RWPE2 (cell line): ENCODE results near the gene PLBD2.

Source experiments
- ATAC-seq: fragments of 200-7000 bp; cut with Tn5 transposase; 3 replicates; pipeline ENCODE4 v1.9.1; 2021; ENCODE audit warnings: low read depth
- DNase-seq: peaks from one replicate; pipeline ENCODE4 v3.0.0-alpha.2; 2020; ENCODE audit warnings: low spot score
- H3K27ac ChIP-seq: fragments of 450-650 bp; 2 replicates; pipeline ENCODE4 v1.5.1; 2017; ENCODE audit warnings: mild to moderate bottlenecking; ENCODE audit not compliant: poor library complexity, severe bottlenecking
- H3K27me3 ChIP-seq: fragments of 250-450 bp; sonication (Bioruptor Pico); 2 replicates; pipeline ENCODE4 v1.5.1; 2021; ENCODE audit warnings: mild to moderate bottlenecking, moderate library complexity; ENCODE audit not compliant: insufficient read depth, poor library complexity, severe bottlenecking
- H3K36me3 ChIP-seq: fragments of 250-450 bp; sonication (Bioruptor Pico); 2 replicates; pipeline ENCODE4 v1.5.1; 2020; ENCODE audit warnings: low read depth, mild to moderate bottlenecking, moderate library complexity
- H3K4me1 ChIP-seq: fragments of 250-450 bp; sonication (Bioruptor Pico); 2 replicates; pipeline ENCODE4 v1.5.1; 2021; ENCODE audit warnings: mild to moderate bottlenecking, moderate library complexity; ENCODE audit not compliant: insufficient read depth, poor library complexity, severe bottlenecking
- H3K4me3 ChIP-seq: fragments of 250-450 bp; sonication (Bioruptor Pico); 2 replicates; pipeline ENCODE4 v1.5.1; 2021; ENCODE audit warnings: mild to moderate bottlenecking, moderate library complexity; ENCODE audit not compliant: severe bottlenecking
- H3K9me3 ChIP-seq: fragments of 250-450 bp; sonication (Bioruptor Pico); 2 replicates; pipeline ENCODE4 v1.5.1; 2021; ENCODE audit warnings: mild to moderate bottlenecking, moderate library complexity; ENCODE audit not compliant: severe bottlenecking
- CTCF ChIP-seq: fragments of 450-650 bp; IDR thresholded peaks from one replicate; pipeline ENCODE4 v1.5.1; 2017; ENCODE audit warnings: mild to moderate bottlenecking, moderate library complexity; ENCODE audit not compliant: poor library complexity, severe bottlenecking

Gene PLBD2

GRCh38 chr12:113316155-113316554 lies 42.2 kb upstream of the PLBD2 start:
- no peaks in the 10 kb centered on the region for H3K27me3 ChIP-seq
- H3K9me3 ChIP-seq = no peaks in the 10 kb centered on the region
- no peak overlapping the region for H3K27ac ChIP-seq
- no peaks in the 10 kb centered on the region for H3K4me1 ChIP-seq
- peak; percentile 24 for TF ChIP-seq CTCF
- no peak overlapping the region for H3K4me3 ChIP-seq
- ATAC-seq (no peak), DNase-seq (no peak)
- H3K36me3 ChIP-seq = peaks cover 23% of the 10 kb centered on the region

DNA sequence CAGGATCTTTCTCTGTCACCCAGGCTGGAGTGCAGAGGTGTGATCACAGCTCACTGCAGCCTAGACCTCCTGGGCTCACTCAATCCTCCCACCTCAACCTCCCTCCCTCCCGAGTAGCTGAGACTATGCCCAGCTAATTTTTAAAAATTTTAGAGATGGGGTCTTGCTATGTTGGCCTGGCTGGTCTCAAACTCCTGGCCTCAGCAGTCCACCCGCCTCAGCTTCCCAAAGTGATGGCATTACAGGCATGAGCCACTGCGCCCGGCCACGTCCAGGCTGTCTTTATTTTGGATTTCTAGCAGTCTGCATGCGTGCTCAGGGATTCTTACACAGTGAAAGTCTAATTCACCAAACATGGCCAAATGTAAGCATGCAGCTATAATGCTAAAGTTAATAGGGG lies 41.3 kb upstream of the PLBD2 start:
- Histone ChIP-seq H3K27ac (no peak overlapping the region), H3K36me3 (peaks cover 26% of the 10 kb centered on the region), H3K4me1 (no peaks in the 10 kb centered on the region), H3K9me3 (no peaks in the 10 kb centered on the region), H3K27me3 (no peaks in the 10 kb centered on the region), H3K4me3 (no peak overlapping the region)
- ATAC-seq = no peak
- TF ChIP-seq CTCF = no peak
- DNase-seq = no peak

DNA sequence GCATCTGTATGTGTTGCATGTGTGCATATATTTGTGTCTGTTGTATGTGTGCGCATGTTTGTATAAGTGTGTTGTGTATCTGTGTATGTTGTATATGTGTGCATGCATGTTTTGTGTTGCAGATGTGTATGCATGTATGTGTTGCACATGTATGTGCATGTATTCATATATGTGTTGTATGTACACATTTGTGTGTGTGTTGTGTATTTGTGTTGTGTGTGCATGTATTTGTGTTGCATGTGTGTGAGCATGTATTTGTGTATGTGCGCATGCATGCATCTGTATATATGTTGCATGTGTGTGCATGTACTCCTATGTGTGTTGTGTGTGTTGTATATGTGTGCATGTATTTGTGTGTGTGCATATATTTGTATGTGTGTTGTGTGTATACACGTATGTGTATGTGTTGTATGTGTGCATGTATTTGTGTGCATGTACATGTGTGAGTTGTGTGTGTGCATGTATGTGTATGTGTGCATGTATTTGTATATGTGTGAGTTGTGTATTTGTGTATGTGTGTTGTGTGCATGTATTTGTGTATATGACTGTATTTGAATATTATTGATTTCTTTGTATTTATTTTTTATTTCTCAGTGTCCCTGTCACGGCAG lies 40.2 kb upstream of the PLBD2 start:
- Histone ChIP-seq H3K27ac (no peak overlapping the region), H3K4me1 (no peaks in the 10 kb centered on the region), H3K36me3 (peaks cover 19% of the 10 kb centered on the region), H3K9me3 (no peaks in the 10 kb centered on the region), H3K4me3 (no peak overlapping the region), H3K27me3 (no peaks in the 10 kb centered on the region)
- DNase-seq = no peak
- ATAC-seq = no peak
- no peak for TF ChIP-seq CTCF

- TF ChIP-seq CTCF = no peak
- H3K4me3 ChIP-seq = no peak overlapping the region
- H3K27ac ChIP-seq = no peak overlapping the region
- H3K36me3 ChIP-seq = peaks cover 19% of the 10 kb centered on the region
- ATAC-seq (no peak), DNase-seq (no peak)
- no peaks in the 10 kb centered on the region for H3K9me3 ChIP-seq
- H3K4me1 ChIP-seq = no peaks in the 10 kb centered on the region
- no peaks in the 10 kb centered on the region for H3K27me3 ChIP-seq
Observed at GRCh38 chr12:113318900-113319628, 39.3 kb upstream of the PLBD2 start.

DNA sequence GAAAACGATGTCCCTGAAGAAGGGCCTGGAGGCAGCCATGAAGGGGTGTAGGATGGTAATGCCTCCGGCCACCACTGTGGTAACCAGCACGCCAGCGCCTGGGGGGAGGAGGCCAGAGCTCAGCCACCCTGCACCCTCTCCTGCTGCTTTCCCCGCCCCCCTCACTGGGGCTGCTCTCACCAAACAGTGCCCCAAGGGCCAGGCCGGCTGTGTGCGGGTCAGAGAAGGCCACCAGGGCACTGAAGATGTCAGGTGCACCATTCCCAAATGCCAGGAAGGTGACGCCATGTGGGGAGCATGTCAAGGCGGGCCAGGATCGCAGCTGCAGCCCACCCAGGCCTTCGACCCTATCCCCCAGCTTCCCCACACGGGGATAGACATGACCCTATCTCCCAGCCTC lies 38.0 kb upstream of the PLBD2 start:
- H3K36me3 ChIP-seq = peaks cover 19% of the 10 kb centered on the region
- H3K27ac ChIP-seq = no peak overlapping the region
- no peak overlapping the region for H3K4me3 ChIP-seq
- DNase-seq = no peak
- no peaks in the 10 kb centered on the region for H3K9me3 ChIP-seq
- ATAC-seq = no peak
- TF ChIP-seq CTCF = no peak
- no peaks in the 10 kb centered on the region for H3K27me3 ChIP-seq
- H3K4me1 ChIP-seq = no peaks in the 10 kb centered on the region
